HEK293T (cell line): ENCODE measurements around the gene KANSL1.

Source experiments
- BHLHE40 ChIP-seq: fragments of 450-650 bp; IDR thresholded peaks from 2 replicates; pipeline ENCODE4 v1.6.1; 2016; ENCODE audit warnings: mild to moderate bottlenecking, moderate library complexity, borderline replicate concordance
- CTBP1 ChIP-seq: fragments of 450-650 bp; IDR thresholded peaks from 2 replicates; pipeline ENCODE4 v1.6.1; 2016; ENCODE audit warnings: borderline replicate concordance
- ELF4 ChIP-seq: fragments of 450-650 bp; IDR thresholded peaks from 2 replicates; pipeline ENCODE4 v1.6.1; 2017; ENCODE audit warnings: antibody characterized with exemption
- HDGF ChIP-seq: fragments of 450-650 bp; IDR thresholded peaks from 2 replicates; pipeline ENCODE4 v1.6.1; 2017; ENCODE audit warnings: antibody characterized with exemption, borderline replicate concordance
- PKNOX1 ChIP-seq: fragments of 450-650 bp; IDR thresholded peaks from 2 replicates; pipeline ENCODE4 v1.6.1; 2016
- SP1 ChIP-seq: fragments of 450-650 bp; IDR thresholded peaks from 2 replicates; pipeline ENCODE4 v1.6.1; 2017
- TARDBP ChIP-seq: fragments of 450-650 bp; IDR thresholded peaks from 2 replicates; pipeline ENCODE4 v1.6.1; 2016

- TF ChIP-seq CTBP1 (no peak), HDGF (no peak), ELF4 (no peak), BHLHE40 (no peak), TARDBP (no peak), SP1 (no peak), PKNOX1 (no peak)
Measured at GRCh38 chr17:46032909-46033308, 160.3 kb downstream of the KANSL1 start.
